ENCODE data around the gene GRIN2A.

GRCh38 chr16:10128397-10129258 is 53.6 kb downstream of the GRIN2A start:
- TF ChIP-seq, protein P1, sequence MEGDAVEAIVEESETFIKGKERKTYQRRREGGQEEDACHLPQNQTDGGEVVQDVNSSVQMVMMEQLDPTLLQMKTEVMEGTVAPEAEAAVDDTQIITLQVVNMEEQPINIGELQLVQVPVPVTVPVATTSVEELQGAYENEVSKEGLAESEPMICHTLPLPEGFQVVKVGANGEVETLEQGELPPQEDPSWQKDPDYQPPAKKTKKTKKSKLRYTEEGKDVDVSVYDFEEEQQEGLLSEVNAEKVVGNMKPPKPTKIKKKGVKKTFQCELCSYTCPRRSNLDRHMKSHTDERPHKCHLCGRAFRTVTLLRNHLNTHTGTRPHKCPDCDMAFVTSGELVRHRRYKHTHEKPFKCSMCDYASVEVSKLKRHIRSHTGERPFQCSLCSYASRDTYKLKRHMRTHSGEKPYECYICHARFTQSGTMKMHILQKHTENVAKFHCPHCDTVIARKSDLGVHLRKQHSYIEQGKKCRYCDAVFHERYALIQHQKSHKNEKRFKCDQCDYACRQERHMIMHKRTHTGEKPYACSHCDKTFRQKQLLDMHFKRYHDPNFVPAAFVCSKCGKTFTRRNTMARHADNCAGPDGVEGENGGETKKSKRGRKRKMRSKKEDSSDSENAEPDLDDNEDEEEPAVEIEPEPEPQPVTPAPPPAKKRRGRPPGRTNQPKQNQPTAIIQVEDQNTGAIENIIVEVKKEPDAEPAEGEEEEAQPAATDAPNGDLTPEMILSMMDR (conservative IDR thresholded peaks at IDR 0.05; ENCODE audit: low read length): no peak
- no peak for TF ChIP-seq EZH2phosphoT487 (IDR thresholded peaks at IDR 0.05; ENCODE audit: borderline replicate concordance, low read depth, low read length)

Measured in OCI-LY7 (cell line).